Natural killer cell (primary cell): ENCODE results near the gene ARHGAP6. TPM values are rescaled to one million over a fixed set of nuclear protein-coding genes. Genes with fewer than 3 reads are reported as not detected.

Source experiments
- ATAC-seq, 3 donors: fragments of 150-1000 bp in 2 of 3; fragments of 200-7000 bp in 1 of 3; cut with Tn5 transposase; 1 replicate in 1 of 3; 2 replicates in 2 of 3; pipeline ENCODE4 v1.10.0; 2021; ENCODE audit warnings: mild to moderate bottlenecking in 2 of 3, moderate library complexity in 2 of 3
- DNase-seq, 2 donors: peaks; one replicate each; pipeline versions ENCODE4 v3.0.0 to v3.0.0-alpha.2; 2013 to 2021; ENCODE audit warnings: mixed read lengths in 1 of 2
- H3K27ac ChIP-seq: one replicate; pipeline ENCODE4 v1.5.1; 2013; ENCODE audit warnings: mild to moderate bottlenecking, low read length
- H3K27me3 ChIP-seq: one replicate; pipeline ENCODE4 v1.6.1; 2013; ENCODE audit warnings: low read length; ENCODE audit not compliant: control insufficient read depth, insufficient read depth
- H3K36me3 ChIP-seq: one replicate; pipeline ENCODE4 v1.6.1; 2013; ENCODE audit warnings: low read length; ENCODE audit not compliant: control insufficient read depth, insufficient read depth
- H3K4me1 ChIP-seq: one replicate; pipeline ENCODE4 v1.6.1; 2013; ENCODE audit warnings: low read length; ENCODE audit not compliant: control insufficient read depth, insufficient read depth
- H3K4me3 ChIP-seq: one replicate; pipeline ENCODE4 v1.5.1; 2013; ENCODE audit warnings: low read length
- H3K9me3 ChIP-seq: one replicate; pipeline ENCODE4 v1.6.1; 2013; ENCODE audit warnings: low read length; ENCODE audit not compliant: control insufficient read depth, insufficient read depth
- H3K27ac Mint-ChIP-seq, 2 donors: one replicate each; pipeline ENCODE4 v1.8.0; 2022; ENCODE audit warnings: mild to moderate bottlenecking in 2 of 2, mixed read lengths in 2 of 2, moderate library complexity in 1 of 2
- H3K27me3 Mint-ChIP-seq, 2 donors: one replicate each; pipeline ENCODE4 v1.8.0; 2022; ENCODE audit warnings: low read depth in 2 of 2, mixed read lengths in 2 of 2
- H3K36me3 Mint-ChIP-seq: one replicate; pipeline ENCODE4 v1.8.0; 2022; ENCODE audit warnings: mixed read lengths
- H3K4me1 Mint-ChIP-seq, 2 donors: one replicate each; pipeline ENCODE4 v1.8.0; 2022; ENCODE audit warnings: mixed read lengths in 2 of 2
- H3K4me3 Mint-ChIP-seq: one replicate; pipeline ENCODE4 v1.8.0; 2022; ENCODE audit warnings: mild to moderate bottlenecking, moderate library complexity, mixed read lengths
- H3K9me3 Mint-ChIP-seq, 2 donors: one replicate each; pipeline ENCODE4 v1.8.0; 2022; ENCODE audit warnings: mixed read lengths in 2 of 2
- CTCF ChIP-seq: fragments of 200-600 bp; IDR thresholded peaks from one replicate; pipeline ENCODE4 v1.8.0; 2022; ENCODE audit warnings: antibody characterized with exemption
- WGBS: methylation state at CpG from one replicate; pipeline ENCODE4 v1.1.7; 2013; ENCODE audit warnings: missing lambda C conversion rate; ENCODE audit not compliant: insufficient coverage; 5-methylcytosine and 5-hydroxymethylcytosine counted together
- intact Hi-C: fragments of 100-400 bp; cut with micrococcal nuclease; formaldehyde crosslinking; loops from one replicate; pipeline ENCODE4 v1.14.2; 2022
- total RNA-seq, 4 donors: library from RNA; stranded (reverse); fragments of 120-200 nt in 1 of 4; gene quantifications; one replicate each; pipeline versions ENCODE4 v1.2.3 to v1.2.4, GENCODE V29; 2013 to 2022

ARHGAP6 gene
- total RNA-seq, 3 donors from 2014 or later (not counting 1 experiment from before 2014, with no cell fraction given), result 0.32 to 1.9 (median 1.8) TPM

GRCh38 chrX:11336201-11336600 lies 329.5 kb downstream of the ARHGAP6 start:
- no peaks in the 10 kb centered on the region for H3K4me1 Mint-ChIP-seq
- H3K27me3 Mint-ChIP-seq, result peaks cover 0 to 2% of the 10 kb centered on the region in 2 donors
- Histone ChIP-seq H3K4me1 (no peaks in the 10 kb centered on the region), H3K27ac (no peak overlapping the region), H3K9me3 (no peaks in the 10 kb centered on the region), H3K36me3 (no peaks in the 10 kb centered on the region), H3K27me3 (no peaks in the 10 kb centered on the region), H3K4me3 (no peak overlapping the region)
- TF ChIP-seq CTCF, result no peak
- H3K27ac Mint-ChIP-seq, result no peak overlapping the region
- H3K4me3 Mint-ChIP-seq, result no peak overlapping the region
- peaks cover 0 to 9% of the 10 kb centered on the region in 2 donors for H3K9me3 Mint-ChIP-seq
- DNase-seq (no peak), ATAC-seq (no peak)
- intact Hi-C loops, result no loop called here
- no peaks in the 10 kb centered on the region for H3K36me3 Mint-ChIP-seq
- 50% methylated on average over 2 of the region's 2 CpGs for WGBS

- H3K4me3 Mint-ChIP-seq, result no peak overlapping the region
- no peaks in the 10 kb centered on the region for H3K27me3 Mint-ChIP-seq
- H3K36me3 Mint-ChIP-seq, result no peaks in the 10 kb centered on the region
- no peak overlapping the region for H3K27ac ChIP-seq
- no peak for TF ChIP-seq CTCF
- no peak overlapping the region for H3K4me3 ChIP-seq
- peaks cover 0 to 2% of the 10 kb centered on the region in 2 donors for H3K9me3 Mint-ChIP-seq
- H3K4me1 Mint-ChIP-seq, result no peaks in the 10 kb centered on the region
- intact Hi-C loops, result no loop called here
- DNase-seq (no peak), ATAC-seq (no peak)
- 79% methylated on average over 2 of the region's 2 CpGs for WGBS
- no peaks in the 10 kb centered on the region for H3K27me3 ChIP-seq
- no peaks in the 10 kb centered on the region for H3K9me3 ChIP-seq
- H3K4me1 ChIP-seq, result no peaks in the 10 kb centered on the region
- H3K36me3 ChIP-seq, result no peaks in the 10 kb centered on the region
- no peak overlapping the region for H3K27ac Mint-ChIP-seq
These were observed 331.6 kb downstream of the ARHGAP6 start for GRCh38 chrX:11334165-11334564.

- Histone ChIP-seq H3K36me3 (no peaks in the 10 kb centered on the region), H3K27me3 (no peaks in the 10 kb centered on the region), H3K27ac (no peak overlapping the region), H3K4me3 (no peak overlapping the region), H3K4me1 (no peaks in the 10 kb centered on the region), H3K9me3 (no peaks in the 10 kb centered on the region)
- Mint-ChIP-seq H3K27me3 (no peaks in the 10 kb centered on the region), H3K4me1 (no peaks in the 10 kb centered on the region), H3K4me3 (no peak overlapping the region), H3K9me3 (no peaks in the 10 kb centered on the region), H3K27ac (no peak overlapping the region), H3K36me3 (no peaks in the 10 kb centered on the region)
- no peak for TF ChIP-seq CTCF
- WGBS, result 100% methylated on average over 1 of the region's 2 CpGs
- no peak for DNase-seq
- intact Hi-C loops, result no loop called here
- no peak for ATAC-seq
These were observed 333.9 kb downstream of the ARHGAP6 start for GRCh38 chrX:11331788-11332187.

- 43% methylated on average over 1 of the region's 5 CpGs for WGBS
- Mint-ChIP-seq H3K4me1 (no peaks in the 10 kb centered on the region), H3K27me3 (no peaks in the 10 kb centered on the region), H3K36me3 (no peaks in the 10 kb centered on the region), H3K27ac (no peak overlapping the region), H3K9me3 (no peaks in the 10 kb centered on the region), H3K4me3 (no peak overlapping the region)
- Histone ChIP-seq H3K27ac (no peak overlapping the region), H3K36me3 (no peaks in the 10 kb centered on the region), H3K27me3 (no peaks in the 10 kb centered on the region), H3K4me3 (no peak overlapping the region), H3K4me1 (no peaks in the 10 kb centered on the region), H3K9me3 (no peaks in the 10 kb centered on the region)
- intact Hi-C loops, result no loop called here
- ATAC-seq (no peak), DNase-seq (no peak)
- no peak for TF ChIP-seq CTCF
These were observed 336.7 kb downstream of the ARHGAP6 start for GRCh38 chrX:11329021-11329420.
